ENCODE measurements around the gene PIEZO2.

DNA sequence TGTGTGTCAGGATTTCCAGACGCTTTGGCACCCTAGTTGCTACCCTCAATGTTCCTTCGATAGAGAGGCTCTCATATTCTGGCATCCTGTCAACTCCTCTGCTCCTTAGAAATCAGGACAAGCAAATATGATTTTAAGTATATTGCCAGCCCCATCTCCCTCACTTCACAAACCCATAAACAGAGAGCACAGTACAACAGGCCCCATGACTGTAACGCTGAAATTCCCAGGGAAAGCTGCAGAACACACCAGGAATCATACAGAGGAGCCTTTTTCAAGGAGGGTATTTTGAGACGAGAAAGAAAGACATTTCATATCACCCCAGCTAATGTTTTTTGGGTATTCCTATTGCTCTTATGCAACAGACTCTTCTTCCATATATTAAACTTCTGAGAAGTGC, 460.6 kb downstream of the PIEZO2 start:
- TF ChIP-seq POLR2A (IDR thresholded peaks at IDR 0.05): no peak
- TF ChIP-seq, protein P1, sequence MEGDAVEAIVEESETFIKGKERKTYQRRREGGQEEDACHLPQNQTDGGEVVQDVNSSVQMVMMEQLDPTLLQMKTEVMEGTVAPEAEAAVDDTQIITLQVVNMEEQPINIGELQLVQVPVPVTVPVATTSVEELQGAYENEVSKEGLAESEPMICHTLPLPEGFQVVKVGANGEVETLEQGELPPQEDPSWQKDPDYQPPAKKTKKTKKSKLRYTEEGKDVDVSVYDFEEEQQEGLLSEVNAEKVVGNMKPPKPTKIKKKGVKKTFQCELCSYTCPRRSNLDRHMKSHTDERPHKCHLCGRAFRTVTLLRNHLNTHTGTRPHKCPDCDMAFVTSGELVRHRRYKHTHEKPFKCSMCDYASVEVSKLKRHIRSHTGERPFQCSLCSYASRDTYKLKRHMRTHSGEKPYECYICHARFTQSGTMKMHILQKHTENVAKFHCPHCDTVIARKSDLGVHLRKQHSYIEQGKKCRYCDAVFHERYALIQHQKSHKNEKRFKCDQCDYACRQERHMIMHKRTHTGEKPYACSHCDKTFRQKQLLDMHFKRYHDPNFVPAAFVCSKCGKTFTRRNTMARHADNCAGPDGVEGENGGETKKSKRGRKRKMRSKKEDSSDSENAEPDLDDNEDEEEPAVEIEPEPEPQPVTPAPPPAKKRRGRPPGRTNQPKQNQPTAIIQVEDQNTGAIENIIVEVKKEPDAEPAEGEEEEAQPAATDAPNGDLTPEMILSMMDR (IDR thresholded peaks at IDR 0.05): no peak
- TF ChIP-seq EP300 (IDR thresholded peaks at IDR 0.05): no peak
- no peak for TF ChIP-seq POLR2AphosphoS5 (IDR thresholded peaks at IDR 0.05)

Data from upper lobe of left lung (tissue), 4 donors.